ENCODE measurements around the gene AP1G2. TPM values are rescaled to one million over a fixed set of nuclear protein-coding genes. Genes with fewer than 3 reads are reported as not detected.

The AP1G2 gene
- total and polyA plus RNA-seq, 2 of the 13 experiments (the other 11 are each of a cell fraction or from before 2014, with no cell fraction given): 96.9 to 611 TPM

DNA sequence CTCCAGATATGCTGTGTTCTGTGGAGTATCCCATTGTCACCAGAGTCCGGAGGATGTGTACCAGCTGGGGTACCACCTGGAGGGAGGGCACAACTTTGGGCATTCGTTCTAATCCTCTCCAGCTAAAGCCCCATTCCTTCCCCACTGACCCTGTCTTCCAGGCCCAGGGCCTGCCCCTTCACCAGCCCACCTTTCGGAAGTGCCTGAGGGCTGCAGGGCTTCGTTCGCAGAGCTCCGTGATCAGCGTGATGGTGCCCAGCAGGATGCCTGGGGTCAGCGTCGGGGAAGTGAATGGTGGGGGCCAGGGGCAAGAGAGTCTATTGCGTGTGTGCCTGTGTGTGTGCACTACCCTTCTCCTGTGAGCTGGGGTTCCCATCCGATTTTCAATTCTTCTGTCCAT, 2.0 kb downstream of the AP1G2 start (continued):
- TF ChIP-seq, protein P1, sequence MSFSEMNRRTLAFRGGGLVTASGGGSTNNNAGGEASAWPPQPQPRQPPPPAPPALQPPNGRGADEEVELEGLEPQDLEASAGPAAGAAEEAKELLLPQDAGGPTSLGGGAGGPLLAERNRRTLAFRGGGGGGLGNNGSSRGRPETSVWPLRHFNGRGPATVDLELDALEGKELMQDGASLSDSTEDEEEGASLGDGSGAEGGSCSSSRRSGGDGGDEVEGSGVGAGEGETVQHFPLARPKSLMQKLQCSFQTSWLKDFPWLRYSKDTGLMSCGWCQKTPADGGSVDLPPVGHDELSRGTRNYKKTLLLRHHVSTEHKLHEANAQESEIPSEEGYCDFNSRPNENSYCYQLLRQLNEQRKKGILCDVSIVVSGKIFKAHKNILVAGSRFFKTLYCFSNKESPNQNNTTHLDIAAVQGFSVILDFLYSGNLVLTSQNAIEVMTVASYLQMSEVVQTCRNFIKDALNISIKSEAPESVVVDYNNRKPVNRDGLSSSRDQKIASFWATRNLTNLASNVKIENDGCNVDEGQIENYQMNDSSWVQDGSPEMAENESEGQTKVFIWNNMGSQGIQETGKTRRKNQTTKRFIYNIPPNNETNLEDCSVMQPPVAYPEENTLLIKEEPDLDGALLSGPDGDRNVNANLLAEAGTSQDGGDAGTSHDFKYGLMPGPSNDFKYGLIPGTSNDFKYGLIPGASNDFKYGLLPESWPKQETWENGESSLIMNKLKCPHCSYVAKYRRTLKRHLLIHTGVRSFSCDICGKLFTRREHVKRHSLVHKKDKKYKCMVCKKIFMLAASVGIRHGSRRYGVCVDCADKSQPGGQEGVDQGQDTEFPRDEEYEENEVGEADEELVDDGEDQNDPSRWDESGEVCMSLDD (CRISPR knock-in tag; IDR thresholded peaks at IDR 0.05; ENCODE audit: borderline replicate concordance): no peak
- TF ChIP-seq FOXO1 (CRISPR knock-in tag; IDR thresholded peaks at IDR 0.05) (0 out of 2 replicates have a peak, but pooled peaks have one; percentile 2), ZKSCAN8 (CRISPR knock-in tag; IDR thresholded peaks at IDR 0.05; ENCODE audit: borderline replicate concordance) (no peak), HCFC1 (IDR thresholded peaks at IDR 0.05; ENCODE audit: low read depth, low read length) (no peak), SRY (CRISPR knock-in tag; IDR thresholded peaks at IDR 0.05) (0 out of 2 replicates have a peak, but pooled peaks have one; percentile 12), SRSF1 (optimal IDR thresholded peaks at IDR 0.05; ENCODE audit: low read depth, low read length) (no peak), FOXK2 (IDR thresholded peaks at IDR 0.05) (no peak), NFIB (CRISPR knock-in tag; IDR thresholded peaks at IDR 0.05; ENCODE audit: borderline replicate concordance) (no peak), ZNF703 (CRISPR knock-in tag; IDR thresholded peaks at IDR 0.05; ENCODE audit: borderline replicate concordance) (no peak), ZNF616 (CRISPR knock-in tag; IDR thresholded peaks at IDR 0.05; ENCODE audit: low read depth) (no peak), ZNF367 (CRISPR knock-in tag; IDR thresholded peaks at IDR 0.05; ENCODE audit: borderline replicate concordance) (no peak), ZFP62 (CRISPR knock-in tag; IDR thresholded peaks at IDR 0.05) (0 out of 2 replicates have a peak, but pooled peaks have one; percentile 32)
- TF ChIP-seq, protein P2, sequence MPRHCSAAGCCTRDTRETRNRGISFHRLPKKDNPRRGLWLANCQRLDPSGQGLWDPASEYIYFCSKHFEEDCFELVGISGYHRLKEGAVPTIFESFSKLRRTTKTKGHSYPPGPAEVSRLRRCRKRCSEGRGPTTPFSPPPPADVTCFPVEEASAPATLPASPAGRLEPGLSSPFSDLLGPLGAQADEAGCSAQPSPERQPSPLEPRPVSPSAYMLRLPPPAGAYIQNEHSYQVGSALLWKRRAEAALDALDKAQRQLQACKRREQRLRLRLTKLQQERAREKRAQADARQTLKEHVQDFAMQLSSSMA (CRISPR knock-in tag; IDR thresholded peaks at IDR 0.05): 0 out of 2 replicates have a peak, but pooled peaks have one; percentile 2
- TF ChIP-seq, protein P3, sequence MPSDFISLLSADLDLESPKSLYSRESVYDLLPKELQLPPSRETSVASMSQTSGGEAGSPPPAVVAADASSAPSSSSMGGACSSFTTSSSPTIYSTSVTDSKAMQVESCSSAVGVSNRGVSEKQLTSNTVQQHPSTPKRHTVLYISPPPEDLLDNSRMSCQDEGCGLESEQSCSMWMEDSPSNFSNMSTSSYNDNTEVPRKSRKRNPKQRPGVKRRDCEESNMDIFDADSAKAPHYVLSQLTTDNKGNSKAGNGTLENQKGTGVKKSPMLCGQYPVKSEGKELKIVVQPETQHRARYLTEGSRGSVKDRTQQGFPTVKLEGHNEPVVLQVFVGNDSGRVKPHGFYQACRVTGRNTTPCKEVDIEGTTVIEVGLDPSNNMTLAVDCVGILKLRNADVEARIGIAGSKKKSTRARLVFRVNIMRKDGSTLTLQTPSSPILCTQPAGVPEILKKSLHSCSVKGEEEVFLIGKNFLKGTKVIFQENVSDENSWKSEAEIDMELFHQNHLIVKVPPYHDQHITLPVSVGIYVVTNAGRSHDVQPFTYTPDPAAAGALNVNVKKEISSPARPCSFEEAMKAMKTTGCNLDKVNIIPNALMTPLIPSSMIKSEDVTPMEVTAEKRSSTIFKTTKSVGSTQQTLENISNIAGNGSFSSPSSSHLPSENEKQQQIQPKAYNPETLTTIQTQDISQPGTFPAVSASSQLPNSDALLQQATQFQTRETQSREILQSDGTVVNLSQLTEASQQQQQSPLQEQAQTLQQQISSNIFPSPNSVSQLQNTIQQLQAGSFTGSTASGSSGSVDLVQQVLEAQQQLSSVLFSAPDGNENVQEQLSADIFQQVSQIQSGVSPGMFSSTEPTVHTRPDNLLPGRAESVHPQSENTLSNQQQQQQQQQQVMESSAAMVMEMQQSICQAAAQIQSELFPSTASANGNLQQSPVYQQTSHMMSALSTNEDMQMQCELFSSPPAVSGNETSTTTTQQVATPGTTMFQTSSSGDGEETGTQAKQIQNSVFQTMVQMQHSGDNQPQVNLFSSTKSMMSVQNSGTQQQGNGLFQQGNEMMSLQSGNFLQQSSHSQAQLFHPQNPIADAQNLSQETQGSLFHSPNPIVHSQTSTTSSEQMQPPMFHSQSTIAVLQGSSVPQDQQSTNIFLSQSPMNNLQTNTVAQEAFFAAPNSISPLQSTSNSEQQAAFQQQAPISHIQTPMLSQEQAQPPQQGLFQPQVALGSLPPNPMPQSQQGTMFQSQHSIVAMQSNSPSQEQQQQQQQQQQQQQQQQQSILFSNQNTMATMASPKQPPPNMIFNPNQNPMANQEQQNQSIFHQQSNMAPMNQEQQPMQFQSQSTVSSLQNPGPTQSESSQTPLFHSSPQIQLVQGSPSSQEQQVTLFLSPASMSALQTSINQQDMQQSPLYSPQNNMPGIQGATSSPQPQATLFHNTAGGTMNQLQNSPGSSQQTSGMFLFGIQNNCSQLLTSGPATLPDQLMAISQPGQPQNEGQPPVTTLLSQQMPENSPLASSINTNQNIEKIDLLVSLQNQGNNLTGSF (CRISPR knock-in tag; IDR thresholded peaks at IDR 0.05): 0 out of 2 replicates have a peak, but pooled peaks have one; percentile 53
